PC-3 (cell line): ENCODE data around the gene JARID2. TPM values are rescaled to one million over a fixed set of nuclear protein-coding genes. Genes with fewer than 3 reads are reported as not detected.

Experiments used
- ATAC-seq: fragments of 200-7000 bp; cut with Tn5 transposase; 2 replicates; pipeline ENCODE4 v1.9.1; 2020; ENCODE audit warnings: mild to moderate bottlenecking, moderate library complexity
- BruUV-seq: library from RNA; stranded (reverse); fragments of 400-500 nt; replicated peaks from 2 replicates; lab custom pipeline; 2021; lab: Mats Ljungman, UMichigan
- CTCF ChIA-PET: fragments of 300-600 bp; sonication (Branson Sonifier 250); formaldehyde crosslinking; loops from one replicate; lab custom pipeline; 2022; ENCODE audit warnings: antibody characterized with exemption; lab: Charles Lee
- POLR2A ChIA-PET: fragments of 300-600 bp; sonication (Branson Sonifier 250); formaldehyde crosslinking; loops from one replicate; lab custom pipeline; 2022; ENCODE audit warnings: antibody characterized with exemption; ENCODE audit not compliant: unreplicated experiment; lab: Charles Lee
- DNase-seq: peaks from one replicate; pipeline ENCODE4 v3.0.0-alpha.2; 2015
- H2AFZ ChIP-seq: fragments of 300-600 bp; sonication (generic); 2 replicates; pipeline ENCODE4 v1.6.0; 2016; ENCODE audit warnings: antibody characterized with exemption, low read length
- H3F3A ChIP-seq: fragments of 300-600 bp; sonication (generic); one replicate; pipeline ENCODE4 v1.6.0; 2017; ENCODE audit warnings: antibody characterized with exemption, low read length, control low read depth, mild to moderate bottlenecking; ENCODE audit not compliant: unreplicated experiment
- H3K27ac ChIP-seq: fragments of 300-600 bp; sonication (generic); 2 replicates; pipeline ENCODE4 v1.5.1; 2016; ENCODE audit warnings: mild to moderate bottlenecking, low read length
- H3K27me3 ChIP-seq: fragments of 300-600 bp; sonication (generic); 2 replicates; pipeline ENCODE4 v1.6.1; 2016; ENCODE audit warnings: low read length, mixed read lengths
- H3K36me3 ChIP-seq: fragments of 300-600 bp; sonication (generic); 2 replicates; pipeline ENCODE4 v1.6.1; 2016; ENCODE audit warnings: low read depth, mixed run types, low read length, mixed read lengths
- H3K4me1 ChIP-seq: fragments of 300-600 bp; sonication (generic); 2 replicates; pipeline ENCODE4 v1.5.1; 2016; ENCODE audit warnings: low read length; ENCODE audit not compliant: insufficient read depth
- H3K4me2 ChIP-seq: fragments of 300-600 bp; sonication (generic); 2 replicates; pipeline ENCODE4 v1.6.0; 2016; ENCODE audit warnings: low read length
- H3K4me3 ChIP-seq: fragments of 300-600 bp; sonication (generic); 2 replicates; pipeline ENCODE4 v1.5.1; 2016; ENCODE audit warnings: mild to moderate bottlenecking, low read length, mixed read lengths
- H3K79me2 ChIP-seq: fragments of 300-600 bp; sonication (generic); 2 replicates; pipeline ENCODE4 v1.6.1; 2017; ENCODE audit warnings: low read length, mixed read lengths
- H3K9ac ChIP-seq: fragments of 300-600 bp; sonication (generic); 2 replicates; pipeline ENCODE4 v1.6.0; 2016; ENCODE audit warnings: mild to moderate bottlenecking, low read length
- H3K9me2 ChIP-seq: fragments of 300-600 bp; sonication (generic); replicated peaks from 2 replicates; pipeline ENCODE4 v1.6.1; 2016; ENCODE audit warnings: mixed run types, low read length, mixed read lengths
- H3K9me3 ChIP-seq: fragments of 300-600 bp; sonication (generic); 2 replicates; pipeline ENCODE4 v1.6.1; 2016; ENCODE audit warnings: low read length, mixed read lengths
- H4K20me1 ChIP-seq: fragments of 300-600 bp; sonication (generic); 2 replicates; pipeline ENCODE4 v1.6.1; 2016; ENCODE audit warnings: low read length, mixed read lengths
- EZH2 ChIP-seq: fragments of 300-600 bp; sonication (generic); IDR thresholded peaks from one replicate; pipeline ENCODE4 v1.6.1; 2017; ENCODE audit warnings: antibody characterized with exemption, mild to moderate bottlenecking, low read length; ENCODE audit not compliant: unreplicated experiment
- EZH2phosphoT487 ChIP-seq: fragments of 300-600 bp; sonication (generic); IDR thresholded peaks from 2 replicates; pipeline ENCODE4 v1.6.1; 2018; ENCODE audit warnings: mild to moderate bottlenecking, antibody characterized with exemption, low read length, borderline replicate concordance
- intact Hi-C: fragments of 100-400 bp; cut with micrococcal nuclease; formaldehyde crosslinking; loops from 2 replicates; pipeline ENCODE4 v1.9.0; 2023
- total RNA-seq: library from RNA; depleted of rRNA; stranded (reverse); fragments of >200 nt; gene quantifications from 2 replicates; pipeline ENCODE4 v1.2.3, GENCODE V29; 2014
- TF ChIP-seq, protein P1 (sequence below): fragments of 300-600 bp; sonication (generic); conservative IDR thresholded peaks from 2 replicates; pipeline ENCODE4 v1.5.1; 2017; ENCODE audit warnings: antibody characterized with exemption, low read depth, mild to moderate bottlenecking, low read length

The JARID2 gene
- total RNA-seq, 1 experiment from 2014 or later, result 11.0 TPM

- intact Hi-C loops, result no loop called here
- Histone ChIP-seq H3K27ac (no peak overlapping the region), H2AFZ (no peak overlapping the region), H3K9me3 (no peaks in the 10 kb centered on the region), H4K20me1 (peaks cover 50% of the 10 kb centered on the region), H3F3A (no peaks in the 10 kb centered on the region), H3K4me3 (no peak overlapping the region), H3K9me2 (no peaks in the 10 kb centered on the region), H3K9ac (no peak overlapping the region), H3K4me1 (peaks cover 6% of the 10 kb centered on the region), H3K79me2 (peaks cover 99% of the 10 kb centered on the region), H3K27me3 (no peaks in the 10 kb centered on the region), H3K36me3 (no peaks in the 10 kb centered on the region), H3K4me2 (no peak overlapping the region)
- DNase-seq (no peak), ATAC-seq (no peak)
- BruUV-seq, result no TSS peak
- CTCF ChIA-PET, result no interaction called here
- POLR2A ChIA-PET, result no interaction called here
- no peak for TF ChIP-seq EZH2phosphoT487
- TF ChIP-seq, protein P1, sequence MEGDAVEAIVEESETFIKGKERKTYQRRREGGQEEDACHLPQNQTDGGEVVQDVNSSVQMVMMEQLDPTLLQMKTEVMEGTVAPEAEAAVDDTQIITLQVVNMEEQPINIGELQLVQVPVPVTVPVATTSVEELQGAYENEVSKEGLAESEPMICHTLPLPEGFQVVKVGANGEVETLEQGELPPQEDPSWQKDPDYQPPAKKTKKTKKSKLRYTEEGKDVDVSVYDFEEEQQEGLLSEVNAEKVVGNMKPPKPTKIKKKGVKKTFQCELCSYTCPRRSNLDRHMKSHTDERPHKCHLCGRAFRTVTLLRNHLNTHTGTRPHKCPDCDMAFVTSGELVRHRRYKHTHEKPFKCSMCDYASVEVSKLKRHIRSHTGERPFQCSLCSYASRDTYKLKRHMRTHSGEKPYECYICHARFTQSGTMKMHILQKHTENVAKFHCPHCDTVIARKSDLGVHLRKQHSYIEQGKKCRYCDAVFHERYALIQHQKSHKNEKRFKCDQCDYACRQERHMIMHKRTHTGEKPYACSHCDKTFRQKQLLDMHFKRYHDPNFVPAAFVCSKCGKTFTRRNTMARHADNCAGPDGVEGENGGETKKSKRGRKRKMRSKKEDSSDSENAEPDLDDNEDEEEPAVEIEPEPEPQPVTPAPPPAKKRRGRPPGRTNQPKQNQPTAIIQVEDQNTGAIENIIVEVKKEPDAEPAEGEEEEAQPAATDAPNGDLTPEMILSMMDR, result no peak
Measured at GRCh38 chr6:15264902-15265761, 19.3 kb downstream of the JARID2 start.

GRCh38 chr6:15265787-15266186, 19.9 kb downstream of the JARID2 start:
- no peak for DNase-seq
- POLR2A ChIA-PET, result no interaction called here
- intact Hi-C loops, result no loop called here
- no peak overlapping the region for H3K4me2 ChIP-seq
- no peaks in the 10 kb centered on the region for H3K4me1 ChIP-seq
- H3K9me3 ChIP-seq, result no peaks in the 10 kb centered on the region
- H4K20me1 ChIP-seq, result peaks cover 44% of the 10 kb centered on the region
- H3K36me3 ChIP-seq, result no peaks in the 10 kb centered on the region
- CTCF ChIA-PET, result no interaction called here
- no peak for TF ChIP-seq EZH2
- TF ChIP-seq EZH2phosphoT487, result no peak
- TF ChIP-seq, protein P1, result no peak
- H3K4me3 ChIP-seq, result no peak overlapping the region
- no peaks in the 10 kb centered on the region for H3F3A ChIP-seq
- H3K27me3 ChIP-seq, result no peaks in the 10 kb centered on the region
- no peak overlapping the region for H2AFZ ChIP-seq
- H3K9me2 ChIP-seq, result no peaks in the 10 kb centered on the region
- no peak for ATAC-seq
- H3K9ac ChIP-seq, result no peak overlapping the region
- no TSS peak for BruUV-seq
- H3K79me2 ChIP-seq, result peaks cover 99% of the 10 kb centered on the region
- no peak overlapping the region for H3K27ac ChIP-seq

GRCh38 chr6:15266423-15266996, 20.6 kb downstream of the JARID2 start:
- CTCF ChIA-PET, result no interaction called here

More at GRCh38 chr6:15266423-15266996, 20.6 kb downstream of the JARID2 start:
- Histone ChIP-seq H2AFZ (no peak overlapping the region), H3K36me3 (no peaks in the 10 kb centered on the region), H3K9me2 (no peaks in the 10 kb centered on the region), H3K79me2 (peaks cover 99% of the 10 kb centered on the region), H3K27ac (no peak overlapping the region), H3K4me3 (no peak overlapping the region), H3K27me3 (no peaks in the 10 kb centered on the region), H3K9ac (no peak overlapping the region), H3F3A (no peaks in the 10 kb centered on the region), H3K4me1 (no peaks in the 10 kb centered on the region), H4K20me1 (peaks cover 49% of the 10 kb centered on the region), H3K9me3 (no peaks in the 10 kb centered on the region), H3K4me2 (no peak overlapping the region)
- TF ChIP-seq EZH2, result no peak
- TF ChIP-seq EZH2phosphoT487, result no peak
- TF ChIP-seq, protein P1, result no peak
- ATAC-seq (no peak), DNase-seq (no peak)
- POLR2A ChIA-PET, result no interaction called here
- intact Hi-C loops, result no loop called here
- BruUV-seq, result no TSS peak
